GM15510 (cell line): Measurements from ENCODE around the gene EVPL.

Source experiments
- POLR2A ChIP-seq: IDR thresholded peaks from 3 replicates; pipeline ENCODE4 v1.6.1; 2011; ENCODE audit warnings: borderline replicate concordance; ENCODE audit not compliant: insufficient read length; ENCODE audit errors: extremely low read depth

EVPL gene

GRCh38 chr17:76027159-76027839 lies at the start of gene EVPL:
EVPL (minus strand) TSS chr17:76027306; CDS start chr17:76027198, 108 bp downstream.
- TF ChIP-seq POLR2A = no peak

DNA sequence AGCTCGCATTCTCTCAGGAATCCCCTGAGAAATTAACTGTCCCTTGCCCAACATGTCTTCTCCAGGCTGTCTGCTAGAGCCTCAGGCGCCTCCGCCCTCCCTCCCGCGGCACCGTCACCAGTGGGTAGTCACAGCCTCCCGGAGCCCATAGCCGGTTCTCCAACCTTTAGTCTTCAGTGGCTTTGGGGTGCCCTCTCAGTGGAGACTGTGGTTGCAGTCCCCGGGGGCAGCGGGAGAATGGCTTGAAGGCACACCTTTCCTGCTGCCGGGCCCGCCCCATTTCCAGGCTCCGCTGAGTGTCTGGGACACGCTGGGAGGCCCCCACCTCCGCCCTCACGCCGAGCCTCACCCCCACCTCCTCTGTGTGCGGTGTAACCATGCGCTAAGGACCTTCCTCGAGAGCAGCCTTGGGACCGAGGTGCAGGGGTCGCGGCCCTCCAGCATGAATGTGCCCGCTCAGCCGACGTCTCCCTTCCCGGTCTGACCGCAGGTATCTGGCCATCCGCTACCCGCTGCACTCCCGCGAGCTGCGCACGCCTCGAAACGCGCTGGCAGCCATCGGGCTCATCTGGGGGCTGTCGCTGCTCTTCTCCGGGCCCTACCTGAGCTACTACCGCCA lies 49.1 kb upstream of the EVPL start:
- no peak for TF ChIP-seq POLR2A

GRCh38 chr17:76075364-76076145 lies 48.4 kb upstream of the EVPL start:
- TF ChIP-seq POLR2A = no peak

- TF ChIP-seq POLR2A = no peak
These were observed 47.6 kb upstream of the EVPL start, which contains the start of gene GALR2 for GRCh38 chr17:76074390-76075363. GALR2 (plus strand) TSS chr17:76074781; CDS start chr17:76074884, 103 bp downstream.

- peak; percentile 88 for TF ChIP-seq POLR2A
These were observed 45.2 kb upstream of the EVPL start, which contains the start of gene SRP68 for GRCh38 chr17:76072148-76072858. SRP68 (minus strand) TSS chr17:76072517; CDS start chr17:76072491, 26 bp downstream.

- TF ChIP-seq POLR2A = no peak
These were observed 44.5 kb upstream of the EVPL start for GRCh38 chr17:76071531-76072147.

GRCh38 chr17:76065775-76066174 lies 38.7 kb upstream of the EVPL start:
- no peak for TF ChIP-seq POLR2A

DNA sequence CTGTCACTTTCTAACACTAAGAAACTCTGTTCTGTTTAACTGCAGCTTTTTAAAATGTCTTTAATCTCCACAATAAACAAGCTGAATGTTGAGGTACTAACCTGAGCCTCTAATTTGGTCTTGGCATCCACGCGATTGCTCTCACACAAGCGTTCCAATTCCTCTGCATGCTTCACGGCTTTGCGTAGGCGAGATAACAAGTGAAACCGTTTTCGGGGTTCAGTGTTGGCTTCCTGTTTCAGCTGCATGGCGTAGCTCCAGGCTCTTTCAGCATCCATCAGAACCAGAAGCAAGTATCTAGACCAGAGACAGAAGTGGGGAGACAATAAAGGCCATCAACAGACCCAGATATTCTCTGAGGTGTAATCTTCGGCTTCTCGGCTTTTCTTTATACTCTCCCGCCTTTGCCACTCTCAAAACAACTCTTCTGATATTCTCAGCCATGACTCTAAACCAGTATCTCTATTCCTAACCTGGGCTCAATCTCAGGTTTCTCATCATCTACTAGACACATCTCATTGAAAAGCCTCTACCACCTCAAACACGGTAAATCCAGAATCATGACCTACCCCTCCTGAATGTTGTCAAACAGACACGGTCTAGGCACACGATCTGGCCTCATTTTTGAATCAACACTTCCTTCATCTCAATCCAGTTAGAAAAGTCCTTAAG lies 36.9 kb upstream of the EVPL start:
- no peak for TF ChIP-seq POLR2A

DNA sequence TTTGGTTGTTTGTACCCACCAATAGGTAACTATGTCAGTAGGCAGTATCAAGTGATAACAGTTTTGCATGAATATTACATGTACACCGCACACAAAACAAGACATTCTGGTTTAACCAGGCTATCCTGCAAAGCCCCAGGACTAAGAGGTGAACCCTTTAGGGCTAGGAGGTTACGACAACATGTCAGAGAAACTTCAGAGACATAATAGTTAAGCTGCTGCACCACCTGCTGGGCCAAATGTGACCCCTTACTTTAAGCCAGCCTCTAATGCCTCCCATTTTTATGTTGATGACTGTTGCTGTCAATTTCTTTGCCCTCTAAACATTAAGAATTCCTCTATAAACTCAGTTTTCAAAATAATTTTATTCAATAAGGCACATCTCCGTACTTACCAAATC lies 29.8 kb upstream of the EVPL start:
- no peak for TF ChIP-seq POLR2A

DNA sequence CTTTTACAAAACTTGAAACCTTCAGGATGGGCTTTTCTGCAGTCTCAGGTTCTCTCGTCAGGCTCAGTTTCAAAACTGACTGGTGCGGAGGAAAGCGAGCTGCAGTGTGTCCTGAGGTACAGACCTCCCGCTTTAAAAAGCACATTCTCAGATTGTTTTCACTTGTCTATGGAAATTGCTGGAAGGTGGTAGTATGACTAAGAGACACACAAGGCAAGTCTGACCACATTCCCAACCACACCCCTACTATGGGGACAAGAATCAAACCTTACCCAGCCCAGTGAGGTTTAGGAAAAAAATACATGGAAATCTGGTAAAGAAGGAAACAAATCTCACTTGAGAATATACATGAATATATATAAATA lies 27.0 kb upstream of the EVPL start:
- TF ChIP-seq POLR2A = no peak

- TF ChIP-seq POLR2A = no peak
These were observed 26.4 kb upstream of the EVPL start for GRCh38 chr17:76053246-76054111.

DNA sequence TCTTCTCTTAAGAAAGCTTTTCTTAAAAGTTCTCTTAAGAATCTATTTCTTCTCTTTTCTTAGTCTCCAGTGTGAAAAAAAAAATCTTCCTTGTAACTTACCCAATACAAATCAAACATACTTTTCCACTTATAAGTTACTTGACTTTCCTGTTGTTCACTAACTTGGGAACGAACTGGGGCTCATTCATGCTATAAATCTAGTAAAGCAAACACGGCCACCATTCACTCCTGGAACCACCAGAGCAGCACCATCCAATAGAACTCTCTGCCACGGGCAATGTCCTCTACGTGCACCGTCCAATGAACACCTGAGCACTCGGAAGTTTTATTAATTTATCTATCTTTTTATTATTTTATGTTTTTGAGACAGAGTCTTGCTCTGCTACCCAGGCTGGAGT lies 24.5 kb upstream of the EVPL start:
- TF ChIP-seq POLR2A = no peak
